Lung (tissue), 12 donors: ENCODE data around the gene BABAM2. TPM values are rescaled to one million over a fixed set of nuclear protein-coding genes. Genes with fewer than 3 reads are reported as not detected.
A peak's percentile ranks its signal among the peaks of the same experiment; 100 is the strongest.

ENCODE experiments used
- ATAC-seq: fragments of 200-7000 bp; cut with Tn5 transposase; one replicate; pipeline ENCODE4 v1.9.1; 2020; ENCODE audit warnings: moderate number of reproducible peaks; ENCODE audit not compliant: insufficient read depth, low FRiP score
- DNase-seq, 3 donors: peaks; one replicate each; pipeline ENCODE4 v3.0.0-alpha.2; 2013 to 2017
- H3K27ac ChIP-seq, 2 donors: one replicate each; pipeline ENCODE4 v1.5.1; 2013; ENCODE audit warnings: mild to moderate bottlenecking in 2 of 2, moderate library complexity in 2 of 2, control low read depth in 1 of 2, inconsistent platforms in 1 of 2, low read depth in 1 of 2, low read length in 1 of 2
- H3K27me3 ChIP-seq, 3 donors: one replicate each; pipeline ENCODE4 v1.5.1; 2013; ENCODE audit warnings: low read length in 2 of 3; ENCODE audit not compliant: control insufficient read depth in 3 of 3, insufficient read depth in 3 of 3
- H3K36me3 ChIP-seq, 4 donors: one replicate each; pipeline ENCODE4 v1.5.1; 2013; ENCODE audit warnings: low read length in 4 of 4, mild to moderate bottlenecking in 1 of 4, moderate library complexity in 1 of 4; ENCODE audit not compliant: control insufficient read depth in 4 of 4, insufficient read depth in 4 of 4
- H3K4me1 ChIP-seq, 5 donors: one replicate each; pipeline ENCODE4 v1.5.1; 2013; ENCODE audit warnings: low read length in 5 of 5, mild to moderate bottlenecking in 2 of 5, moderate library complexity in 1 of 5; ENCODE audit not compliant: control insufficient read depth in 5 of 5, insufficient read depth in 5 of 5
- H3K4me3 ChIP-seq: one replicate; pipeline ENCODE4 v1.5.1; 2013; ENCODE audit warnings: mild to moderate bottlenecking, control low read depth, moderate library complexity
- H3K9ac ChIP-seq, 2 donors: one replicate each; pipeline ENCODE4 v1.5.1; 2013; ENCODE audit warnings: low read length in 2 of 2, control low read depth in 1 of 2; ENCODE audit not compliant: insufficient read depth in 1 of 2
- H3K9me3 ChIP-seq, 4 donors: one replicate each; pipeline ENCODE4 v1.5.1; 2013; ENCODE audit warnings: low read length in 3 of 4, mild to moderate bottlenecking in 1 of 4, moderate library complexity in 1 of 4; ENCODE audit not compliant: control insufficient read depth in 4 of 4, insufficient read depth in 3 of 4
- WGBS, 2 donors: extraction: QIAGEN DNeasy Blood & Tissue Kit; methylation state at CpG; one replicate each; pipeline ENCODE4 v1.1.7; 2013; 5-methylcytosine and 5-hydroxymethylcytosine counted together
- polyA plus RNA-seq, 2 donors: library from polyadenylated mRNA; stranded (reverse); fragments of 200-250 nt; gene quantifications; one replicate each; pipeline ENCODE4 v1.2.1, GENCODE V29; 2013
- total RNA-seq, 2 donors: library from RNA; depleted of rRNA in 1 of 2; stranded (reverse); fragments of >200 nt in 1 of 2; gene quantifications; one replicate each; pipeline ENCODE4 v1.2.1, GENCODE V29; 2014 to 2021
- TF ChIP-seq, protein P1 (sequence below): IDR thresholded peaks from 2 replicates; pipeline ENCODE4 v1.5.1; 2012; ENCODE audit warnings: mild to moderate bottlenecking; ENCODE audit errors: control extremely low read depth, extremely low read depth
- donor health status: control.
- donor health status: control.
- donor health status: Bipolar disorder and iron deficiency.
- donor health status: healthy.
- donor health status: DM: yes; HTN: yes; CAD: no.

The BABAM2 gene
- total and polyA plus RNA-seq, 4 donors, result 19.0 to 43.3 (median 33.7) TPM

- no peaks in the 10 kb centered on the region for H3K36me3 ChIP-seq
- ATAC-seq (no peak), DNase-seq (no peak)
- H3K9ac ChIP-seq, result no peak overlapping the region
- TF ChIP-seq, protein P1, sequence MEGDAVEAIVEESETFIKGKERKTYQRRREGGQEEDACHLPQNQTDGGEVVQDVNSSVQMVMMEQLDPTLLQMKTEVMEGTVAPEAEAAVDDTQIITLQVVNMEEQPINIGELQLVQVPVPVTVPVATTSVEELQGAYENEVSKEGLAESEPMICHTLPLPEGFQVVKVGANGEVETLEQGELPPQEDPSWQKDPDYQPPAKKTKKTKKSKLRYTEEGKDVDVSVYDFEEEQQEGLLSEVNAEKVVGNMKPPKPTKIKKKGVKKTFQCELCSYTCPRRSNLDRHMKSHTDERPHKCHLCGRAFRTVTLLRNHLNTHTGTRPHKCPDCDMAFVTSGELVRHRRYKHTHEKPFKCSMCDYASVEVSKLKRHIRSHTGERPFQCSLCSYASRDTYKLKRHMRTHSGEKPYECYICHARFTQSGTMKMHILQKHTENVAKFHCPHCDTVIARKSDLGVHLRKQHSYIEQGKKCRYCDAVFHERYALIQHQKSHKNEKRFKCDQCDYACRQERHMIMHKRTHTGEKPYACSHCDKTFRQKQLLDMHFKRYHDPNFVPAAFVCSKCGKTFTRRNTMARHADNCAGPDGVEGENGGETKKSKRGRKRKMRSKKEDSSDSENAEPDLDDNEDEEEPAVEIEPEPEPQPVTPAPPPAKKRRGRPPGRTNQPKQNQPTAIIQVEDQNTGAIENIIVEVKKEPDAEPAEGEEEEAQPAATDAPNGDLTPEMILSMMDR, result no peak
- peaks cover 0 to 19% (median 1%) of the 10 kb centered on the region in 5 donors for H3K4me1 ChIP-seq
- H3K4me3 ChIP-seq, result no peak overlapping the region
- no peaks in the 10 kb centered on the region for H3K9me3 ChIP-seq
- peak overlapping the region in 1 of 2 donors; percentile 29 for H3K27ac ChIP-seq
- H3K27me3 ChIP-seq, result no peaks in the 10 kb centered on the region
Observed at GRCh38 chr2:27915874-27916273, 25.3 kb downstream of the BABAM2 start.

GRCh38 chr2:27916293-27916995 lies 25.9 kb downstream of the BABAM2 start:
- peaks cover 0 to 19% (median 1%) of the 10 kb centered on the region in 5 donors for H3K4me1 ChIP-seq
- H3K27me3 ChIP-seq, result no peaks in the 10 kb centered on the region
- ATAC-seq, result peak; percentile 19
- no peak overlapping the region for H3K4me3 ChIP-seq
- no peaks in the 10 kb centered on the region for H3K9me3 ChIP-seq
- H3K36me3 ChIP-seq, result no peaks in the 10 kb centered on the region
- H3K27ac ChIP-seq, result no peak overlapping the region
- no peak overlapping the region for H3K9ac ChIP-seq
- TF ChIP-seq, protein P1, result no peak
- 51 to 76% methylated on average over 1 of the region's 1 CpG for WGBS, 2 donors
- no peak for DNase-seq

- ATAC-seq (no peak), DNase-seq (peak in 2 of 3 donors; percentile 54 to 69)
- Histone ChIP-seq H3K9me3 (no peaks in the 10 kb centered on the region), H3K27ac (no peak overlapping the region), H3K27me3 (no peaks in the 10 kb centered on the region), H3K9ac (no peak overlapping the region), H3K4me3 (no peak overlapping the region), H3K4me1 (peaks cover 0 to 5% (median 4%) of the 10 kb centered on the region in 5 donors), H3K36me3 (no peaks in the 10 kb centered on the region)
- 25% methylated on average over 4 of the region's 4 CpGs for WGBS, 2 donors
- TF ChIP-seq, protein P1, result no peak
Observed at GRCh38 chr2:27920148-27920885, 29.8 kb downstream of the BABAM2 start.
